ENCODE results near the gene C16orf95. TPM values are rescaled to one million over a fixed set of nuclear protein-coding genes. Genes with fewer than 3 reads are reported as not detected.
A peak's percentile ranks its signal among the peaks of the same experiment; 100 is the strongest.

Gene C16orf95
- total RNA-seq, 3 donors from 2014 or later: 2.0 to 3.8 TPM; not detected in 1

- intact Hi-C loops (cut with DNase I; ENCODE audit: low total_unique reads): no loop called here
- DNase-seq (ENCODE audit: low spot score in 2 of 2): no peak
- Histone ChIP-seq H3K4me3 (no peak overlapping the region), H3K27ac (no peak overlapping the region), H3K27me3 (no peaks in the 10 kb centered on the region), H3K4me1 (no peaks in the 10 kb centered on the region), H3K9me3 (no peaks in the 10 kb centered on the region), H3K36me3 (no peaks in the 10 kb centered on the region)
- TF ChIP-seq, protein P1, sequence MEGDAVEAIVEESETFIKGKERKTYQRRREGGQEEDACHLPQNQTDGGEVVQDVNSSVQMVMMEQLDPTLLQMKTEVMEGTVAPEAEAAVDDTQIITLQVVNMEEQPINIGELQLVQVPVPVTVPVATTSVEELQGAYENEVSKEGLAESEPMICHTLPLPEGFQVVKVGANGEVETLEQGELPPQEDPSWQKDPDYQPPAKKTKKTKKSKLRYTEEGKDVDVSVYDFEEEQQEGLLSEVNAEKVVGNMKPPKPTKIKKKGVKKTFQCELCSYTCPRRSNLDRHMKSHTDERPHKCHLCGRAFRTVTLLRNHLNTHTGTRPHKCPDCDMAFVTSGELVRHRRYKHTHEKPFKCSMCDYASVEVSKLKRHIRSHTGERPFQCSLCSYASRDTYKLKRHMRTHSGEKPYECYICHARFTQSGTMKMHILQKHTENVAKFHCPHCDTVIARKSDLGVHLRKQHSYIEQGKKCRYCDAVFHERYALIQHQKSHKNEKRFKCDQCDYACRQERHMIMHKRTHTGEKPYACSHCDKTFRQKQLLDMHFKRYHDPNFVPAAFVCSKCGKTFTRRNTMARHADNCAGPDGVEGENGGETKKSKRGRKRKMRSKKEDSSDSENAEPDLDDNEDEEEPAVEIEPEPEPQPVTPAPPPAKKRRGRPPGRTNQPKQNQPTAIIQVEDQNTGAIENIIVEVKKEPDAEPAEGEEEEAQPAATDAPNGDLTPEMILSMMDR (IDR thresholded peaks at IDR 0.05): no peak
- TF ChIP-seq POLR2AphosphoS5 (IDR thresholded peaks at IDR 0.05): no peak
- TF ChIP-seq POLR2A (IDR thresholded peaks at IDR 0.05): no peak
Measured at GRCh38 chr16:87358696-87359095, 41.5 kb upstream of the C16orf95 start.

- no peak overlapping the region for H3K4me3 ChIP-seq
Measured at GRCh38 chr16:87358250-87358649, 41.1 kb upstream of the C16orf95 start.

DNA sequence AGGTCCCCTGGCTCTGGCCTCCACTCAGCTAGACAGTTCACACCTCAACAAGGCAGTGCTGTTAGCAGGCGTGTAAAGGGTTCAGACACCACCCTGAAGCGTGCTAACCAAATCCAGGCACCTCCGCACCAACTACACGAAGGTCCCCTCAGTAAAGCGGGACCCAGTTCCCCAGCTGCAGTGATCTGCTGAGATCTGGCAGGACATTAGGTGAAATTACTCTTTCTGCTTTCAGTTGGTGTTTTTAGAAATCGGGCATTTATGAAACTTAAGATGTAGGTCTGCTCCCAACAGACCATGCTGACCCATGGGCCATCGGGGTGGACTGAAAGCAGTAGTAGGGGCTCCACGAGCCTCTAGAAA, 39.3 kb upstream of the C16orf95 start:
- Histone ChIP-seq H3K4me3 (no peak overlapping the region), H3K36me3 (no peaks in the 10 kb centered on the region), H3K4me1 (no peaks in the 10 kb centered on the region), H3K27ac (no peak overlapping the region), H3K27me3 (no peaks in the 10 kb centered on the region), H3K9me3 (no peaks in the 10 kb centered on the region)
- DNase-seq (ENCODE audit: low spot score in 2 of 2): no peak
- intact Hi-C loops (cut with DNase I; ENCODE audit: low total_unique reads): no loop called here
- TF ChIP-seq, protein P1 (IDR thresholded peaks at IDR 0.05): no peak
- no peak for TF ChIP-seq POLR2AphosphoS5 (IDR thresholded peaks at IDR 0.05)
- no peak for TF ChIP-seq POLR2A (IDR thresholded peaks at IDR 0.05)

More at GRCh38 chr16:87358250-87358649, 41.1 kb upstream of the C16orf95 start:
- no peaks in the 10 kb centered on the region for H3K36me3 ChIP-seq
- no peak overlapping the region for H3K27ac ChIP-seq
- no peaks in the 10 kb centered on the region for H3K4me1 ChIP-seq
- intact Hi-C loops (cut with DNase I; ENCODE audit: low total_unique reads): no loop called here
- H3K9me3 ChIP-seq: no peaks in the 10 kb centered on the region
- TF ChIP-seq, protein P1 (IDR thresholded peaks at IDR 0.05): no peak
- TF ChIP-seq POLR2A (IDR thresholded peaks at IDR 0.05) (no peak), POLR2AphosphoS5 (IDR thresholded peaks at IDR 0.05) (no peak)
- no peak for DNase-seq (ENCODE audit: low spot score in 2 of 2)
- no peaks in the 10 kb centered on the region for H3K27me3 ChIP-seq

DNA sequence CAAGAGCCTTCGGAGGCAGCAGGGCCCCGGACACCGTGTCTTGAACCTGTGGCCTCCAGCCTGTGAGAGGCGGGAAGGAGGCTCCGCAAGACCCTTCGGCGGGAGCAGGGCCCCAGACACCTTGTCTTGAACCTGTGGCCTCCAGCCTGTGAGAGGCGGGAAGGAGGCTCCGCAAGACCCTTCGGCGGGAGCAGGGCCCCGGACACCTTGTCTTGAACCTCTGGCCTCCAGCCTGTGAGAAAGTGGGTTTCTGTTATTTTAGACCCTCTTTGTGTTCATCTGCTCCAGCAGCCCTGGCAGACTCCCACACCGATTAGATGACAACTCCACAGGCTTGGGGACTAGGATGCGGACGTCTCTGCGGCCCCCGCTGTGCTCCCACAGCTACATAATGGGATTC, 36.4 kb upstream of the C16orf95 start:
- TF ChIP-seq, protein P1 (IDR thresholded peaks at IDR 0.05): no peak
- TF ChIP-seq POLR2A (IDR thresholded peaks at IDR 0.05): no peak
- no peak for TF ChIP-seq POLR2AphosphoS5 (IDR thresholded peaks at IDR 0.05)
- H3K4me3 ChIP-seq: no peak overlapping the region
- no peaks in the 10 kb centered on the region for H3K27me3 ChIP-seq
- H3K27ac ChIP-seq: no peak overlapping the region
- intact Hi-C loops (cut with DNase I; ENCODE audit: low total_unique reads): no loop called here
- H3K4me1 ChIP-seq: no peaks in the 10 kb centered on the region
- no peaks in the 10 kb centered on the region for H3K36me3 ChIP-seq
- DNase-seq (ENCODE audit: low spot score in 2 of 2): no peak
- H3K9me3 ChIP-seq: no peaks in the 10 kb centered on the region

GRCh38 chr16:87352818-87353217, 35.6 kb upstream of the C16orf95 start:
- H3K9me3 ChIP-seq: no peaks in the 10 kb centered on the region
- H3K27ac ChIP-seq: no peak overlapping the region
- no peaks in the 10 kb centered on the region for H3K36me3 ChIP-seq
- no peaks in the 10 kb centered on the region for H3K27me3 ChIP-seq
- DNase-seq (ENCODE audit: low spot score in 2 of 2): no peak
- H3K4me3 ChIP-seq: no peak overlapping the region
- no peaks in the 10 kb centered on the region for H3K4me1 ChIP-seq
- intact Hi-C loops (cut with DNase I; ENCODE audit: low total_unique reads): no loop called here
- no peak for TF ChIP-seq POLR2AphosphoS5 (IDR thresholded peaks at IDR 0.05)

DNA sequence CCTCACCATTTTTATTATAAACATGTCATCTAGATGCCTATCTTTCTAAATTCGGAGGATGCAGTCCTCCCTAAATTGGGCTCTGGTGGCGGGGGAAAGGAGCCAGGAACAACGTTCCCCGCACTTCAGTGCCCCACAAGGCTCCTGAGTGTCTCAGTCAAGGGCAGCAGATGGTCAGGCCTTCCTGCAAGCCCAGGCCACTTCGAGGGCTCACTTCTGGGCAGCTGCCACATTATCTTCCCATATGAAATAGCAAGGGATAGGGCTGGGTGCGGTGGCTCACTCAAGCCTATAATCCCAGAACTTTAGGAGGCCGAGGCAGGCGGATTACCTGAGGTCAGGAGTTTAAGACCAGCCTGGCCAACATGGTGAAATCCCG, 34.1 kb upstream of the C16orf95 start:
- Histone ChIP-seq H3K4me1 (no peaks in the 10 kb centered on the region), H3K36me3 (no peaks in the 10 kb centered on the region), H3K27ac (peak overlapping the region in 1 of 2 donors; percentile 12), H3K4me3 (no peak overlapping the region), H3K9me3 (no peaks in the 10 kb centered on the region), H3K27me3 (no peaks in the 10 kb centered on the region)
- intact Hi-C loops (cut with DNase I; ENCODE audit: low total_unique reads): no loop called here
- DNase-seq (ENCODE audit: low spot score in 2 of 2): no peak
- TF ChIP-seq, protein P1 (IDR thresholded peaks at IDR 0.05): no peak
- TF ChIP-seq POLR2AphosphoS5 (IDR thresholded peaks at IDR 0.05): no peak
- TF ChIP-seq POLR2A (IDR thresholded peaks at IDR 0.05): no peak
